HCT116 (cell line): ENCODE results near the gene ZDHHC14.

Experiments
- CEBPB ChIP-seq: IDR thresholded peaks from 2 replicates; pipeline ENCODE4 v1.6.1; 2012; ENCODE audit warnings: low read depth
- EZH2 ChIP-seq: fragments of 200-600 bp; sonication (generic); IDR thresholded peaks from 2 replicates; pipeline ENCODE4 v1.6.1; 2017; ENCODE audit warnings: antibody characterized with exemption, mixed run types
- RAD21 ChIP-seq: IDR thresholded peaks from 2 replicates; pipeline ENCODE4 v1.6.1; 2012; ENCODE audit warnings: low read depth, mild to moderate bottlenecking
- SRF ChIP-seq: IDR thresholded peaks from 2 replicates; pipeline ENCODE4 v1.6.1; 2012; ENCODE audit warnings: low read depth
- YY1 ChIP-seq: IDR thresholded peaks from 2 replicates; pipeline ENCODE4 v1.6.1; 2011; ENCODE audit warnings: low read length, low read depth, moderate library complexity, mild to moderate bottlenecking; ENCODE audit not compliant: insufficient replicate concordance; ENCODE audit errors: extremely low read depth
- ZFX ChIP-seq: fragments of 450-650 bp; IDR thresholded peaks from 2 replicates; pipeline ENCODE4 v1.6.1; 2017
- ZNF274 ChIP-seq: fragments of 200-500 bp; sonication (Bioruptor generic); IDR thresholded peaks from 2 replicates; pipeline ENCODE4 v1.6.1; 2014; ENCODE audit warnings: mild to moderate bottlenecking, low read depth, low read length, inconsistent platforms
- TF ChIP-seq, protein P1 (sequence below), 3 experiments: fragments of 200-600 bp in 1 of 3; sonication (generic) in 1 of 3; IDR thresholded peaks in 2 of 3; conservative IDR thresholded peaks in 1 of 3; 2 replicates each; pipeline ENCODE4 v1.5.1; 2012 to 2017; ENCODE audit warnings: low read depth in 2 of 3, low read length in 2 of 3, antibody characterized with exemption in 1 of 3, borderline replicate concordance in 1 of 3, control low read depth in 1 of 3, mild to moderate bottlenecking in 1 of 3, mixed read lengths in 1 of 3, mixed run types in 1 of 3, moderate library complexity in 1 of 3; ENCODE audit not compliant: insufficient read depth in 1 of 3
- TF ChIP-seq, protein P2 (sequence below): IDR thresholded peaks from 2 replicates; pipeline ENCODE4 v1.6.1; 2012; ENCODE audit warnings: low read depth

DNA sequence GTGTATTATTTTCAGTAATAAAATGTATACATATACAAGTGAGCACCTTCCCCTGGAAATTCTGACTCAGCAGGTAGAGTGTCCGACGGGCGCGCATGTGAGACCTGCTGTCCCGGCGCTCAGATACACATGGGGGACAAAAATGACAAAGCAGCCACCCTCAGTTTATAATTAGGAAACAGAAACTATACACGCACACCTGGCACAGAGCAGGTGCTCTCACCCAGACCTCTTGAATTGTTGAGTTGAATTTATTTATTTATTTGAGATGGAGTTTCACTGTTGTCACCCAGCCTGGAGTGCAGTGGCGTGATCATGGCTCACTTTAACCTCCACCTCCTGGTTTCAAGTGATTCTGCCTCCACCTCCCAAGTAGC, 180.4 kb downstream of the ZDHHC14 start:
- TF ChIP-seq, protein P1, sequence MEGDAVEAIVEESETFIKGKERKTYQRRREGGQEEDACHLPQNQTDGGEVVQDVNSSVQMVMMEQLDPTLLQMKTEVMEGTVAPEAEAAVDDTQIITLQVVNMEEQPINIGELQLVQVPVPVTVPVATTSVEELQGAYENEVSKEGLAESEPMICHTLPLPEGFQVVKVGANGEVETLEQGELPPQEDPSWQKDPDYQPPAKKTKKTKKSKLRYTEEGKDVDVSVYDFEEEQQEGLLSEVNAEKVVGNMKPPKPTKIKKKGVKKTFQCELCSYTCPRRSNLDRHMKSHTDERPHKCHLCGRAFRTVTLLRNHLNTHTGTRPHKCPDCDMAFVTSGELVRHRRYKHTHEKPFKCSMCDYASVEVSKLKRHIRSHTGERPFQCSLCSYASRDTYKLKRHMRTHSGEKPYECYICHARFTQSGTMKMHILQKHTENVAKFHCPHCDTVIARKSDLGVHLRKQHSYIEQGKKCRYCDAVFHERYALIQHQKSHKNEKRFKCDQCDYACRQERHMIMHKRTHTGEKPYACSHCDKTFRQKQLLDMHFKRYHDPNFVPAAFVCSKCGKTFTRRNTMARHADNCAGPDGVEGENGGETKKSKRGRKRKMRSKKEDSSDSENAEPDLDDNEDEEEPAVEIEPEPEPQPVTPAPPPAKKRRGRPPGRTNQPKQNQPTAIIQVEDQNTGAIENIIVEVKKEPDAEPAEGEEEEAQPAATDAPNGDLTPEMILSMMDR (IDR thresholded peaks at IDR 0.05 in 2 of 3, conservative IDR thresholded peaks at IDR 0.05 in 1 of 3; ENCODE audit: borderline replicate concordance in 1 of 3, insufficient read depth in 1 of 3, low read depth in 2 of 3, low read length in 2 of 3): no peak
- TF ChIP-seq YY1 (no peak), RAD21 (no peak), ZFX (no peak), ZNF274 (no peak), CEBPB (no peak), EZH2 (no peak), SRF (no peak)
- TF ChIP-seq, protein P2, sequence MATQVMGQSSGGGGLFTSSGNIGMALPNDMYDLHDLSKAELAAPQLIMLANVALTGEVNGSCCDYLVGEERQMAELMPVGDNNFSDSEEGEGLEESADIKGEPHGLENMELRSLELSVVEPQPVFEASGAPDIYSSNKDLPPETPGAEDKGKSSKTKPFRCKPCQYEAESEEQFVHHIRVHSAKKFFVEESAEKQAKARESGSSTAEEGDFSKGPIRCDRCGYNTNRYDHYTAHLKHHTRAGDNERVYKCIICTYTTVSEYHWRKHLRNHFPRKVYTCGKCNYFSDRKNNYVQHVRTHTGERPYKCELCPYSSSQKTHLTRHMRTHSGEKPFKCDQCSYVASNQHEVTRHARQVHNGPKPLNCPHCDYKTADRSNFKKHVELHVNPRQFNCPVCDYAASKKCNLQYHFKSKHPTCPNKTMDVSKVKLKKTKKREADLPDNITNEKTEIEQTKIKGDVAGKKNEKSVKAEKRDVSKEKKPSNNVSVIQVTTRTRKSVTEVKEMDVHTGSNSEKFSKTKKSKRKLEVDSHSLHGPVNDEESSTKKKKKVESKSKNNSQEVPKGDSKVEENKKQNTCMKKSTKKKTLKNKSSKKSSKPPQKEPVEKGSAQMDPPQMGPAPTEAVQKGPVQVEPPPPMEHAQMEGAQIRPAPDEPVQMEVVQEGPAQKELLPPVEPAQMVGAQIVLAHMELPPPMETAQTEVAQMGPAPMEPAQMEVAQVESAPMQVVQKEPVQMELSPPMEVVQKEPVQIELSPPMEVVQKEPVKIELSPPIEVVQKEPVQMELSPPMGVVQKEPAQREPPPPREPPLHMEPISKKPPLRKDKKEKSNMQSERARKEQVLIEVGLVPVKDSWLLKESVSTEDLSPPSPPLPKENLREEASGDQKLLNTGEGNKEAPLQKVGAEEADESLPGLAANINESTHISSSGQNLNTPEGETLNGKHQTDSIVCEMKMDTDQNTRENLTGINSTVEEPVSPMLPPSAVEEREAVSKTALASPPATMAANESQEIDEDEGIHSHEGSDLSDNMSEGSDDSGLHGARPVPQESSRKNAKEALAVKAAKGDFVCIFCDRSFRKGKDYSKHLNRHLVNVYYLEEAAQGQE: no peak
